HG03097 (cell line): ENCODE results near the gene GPC6.

Experiments
- ATAC-seq: cut with Tn5 transposase; IDR thresholded peaks from one replicate; pipeline ENCODE4 v1.9.1; 2021; ENCODE audit not compliant: unreplicated experiment, low FRiP score

The GPC6 gene

GRCh38 chr13:94247890-94248289, 1021.3 kb downstream of the GPC6 start:
- no peak for ATAC-seq

- ATAC-seq, result no peak
Measured at GRCh38 chr13:94248454-94249228, 1022.0 kb downstream of the GPC6 start.

GRCh38 chr13:94249512-94249911, 1022.9 kb downstream of the GPC6 start:
- no peak for ATAC-seq

- no peak for ATAC-seq
Measured at GRCh38 chr13:94251831-94252608, 1025.4 kb downstream of the GPC6 start.

- ATAC-seq, result no peak
Measured at GRCh38 chr13:94254737-94255136, 1028.1 kb downstream of the GPC6 start.

GRCh38 chr13:94256721-94257120, 1030.1 kb downstream of the GPC6 start:
- ATAC-seq, result no peak

GRCh38 chr13:94259984-94260383, 1033.4 kb downstream of the GPC6 start:
- no peak for ATAC-seq

GRCh38 chr13:94261163-94261562, 1034.6 kb downstream of the GPC6 start:
- ATAC-seq, result no peak

- ATAC-seq, result no peak
Measured at GRCh38 chr13:94263038-94263437, 1036.4 kb downstream of the GPC6 start.

- no peak for ATAC-seq
Measured at GRCh38 chr13:94267581-94268366, 1041.2 kb downstream of the GPC6 start.

- no peak for ATAC-seq
Measured at GRCh38 chr13:94268661-94269060, 1042.1 kb downstream of the GPC6 start.

- ATAC-seq, result no peak
Measured at GRCh38 chr13:94269557-94269956, 1043.0 kb downstream of the GPC6 start.

GRCh38 chr13:94270556-94270955, 1043.9 kb downstream of the GPC6 start:
- no peak for ATAC-seq

- ATAC-seq, result no peak
Measured at GRCh38 chr13:94272038-94272437, 1045.4 kb downstream of the GPC6 start.

- no peak for ATAC-seq
Measured at GRCh38 chr13:94280349-94280748, 1053.7 kb downstream of the GPC6 start.

GRCh38 chr13:94280845-94281244, 1054.2 kb downstream of the GPC6 start:
- no peak for ATAC-seq

GRCh38 chr13:94286581-94286980, 1060.0 kb downstream of the GPC6 start:
- ATAC-seq, result no peak

- ATAC-seq, result no peak
Measured at GRCh38 chr13:94291631-94292322, 1065.2 kb downstream of the GPC6 start.

- no peak for ATAC-seq
Measured at GRCh38 chr13:94292323-94292640, 1065.7 kb downstream of the GPC6 start.

- no peak for ATAC-seq
Measured at GRCh38 chr13:94296471-94296870, 1069.9 kb downstream of the GPC6 start.

- ATAC-seq, result no peak
Measured at GRCh38 chr13:94298346-94298745, 1071.7 kb downstream of the GPC6 start.
